Epithelial cell of esophagus (primary cell): ENCODE results near the gene CYB5D1.

Experiments
- DNase-seq: peaks from one replicate; pipeline ENCODE4 v3.0.0; 2010; ENCODE audit warnings: low read depth
- H3K4me3 ChIP-seq: 2 replicates; pipeline ENCODE4 v1.5.1; 2011; ENCODE audit warnings: mild to moderate bottlenecking, low read length, control low read depth
- CTCF ChIP-seq: IDR thresholded peaks from 2 replicates; pipeline ENCODE4 v1.5.1; 2011; ENCODE audit warnings: low read depth, mild to moderate bottlenecking, low read length, control low read depth, inconsistent platforms; ENCODE audit not compliant: insufficient read depth; ENCODE audit errors: missing control alignments

Gene CYB5D1

GRCh38 chr17:7841915-7842379, 15.9 kb upstream of the CYB5D1 start:
- H3K4me3 ChIP-seq, result peak overlapping the region; percentile 87
- TF ChIP-seq CTCF, result no peak
- DNase-seq, result peak; percentile 82

- DNase-seq, result peak; percentile 97
- peak overlapping the region; percentile 87 for H3K4me3 ChIP-seq
- TF ChIP-seq CTCF, result no peak
These were observed 15.2 kb upstream of the CYB5D1 start for GRCh38 chr17:7842380-7843256.

DNA sequence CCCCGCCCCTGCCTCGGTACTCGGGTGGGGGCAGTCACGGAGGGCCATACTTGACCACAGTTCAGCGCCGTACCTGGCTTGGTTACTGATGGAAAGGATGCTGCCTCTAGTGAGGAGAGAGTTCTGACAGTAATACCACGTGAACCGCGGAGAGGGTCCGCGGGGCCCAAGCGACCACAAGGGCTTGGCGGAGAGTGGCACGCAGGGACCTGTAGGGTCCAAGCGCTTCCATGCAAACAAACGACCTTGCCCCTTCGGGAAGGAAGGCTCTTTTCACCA, 14.6 kb upstream of the CYB5D1 start:
- TF ChIP-seq CTCF, result no peak
- no peak for DNase-seq
- peak overlapping the region; percentile 87 for H3K4me3 ChIP-seq

DNA sequence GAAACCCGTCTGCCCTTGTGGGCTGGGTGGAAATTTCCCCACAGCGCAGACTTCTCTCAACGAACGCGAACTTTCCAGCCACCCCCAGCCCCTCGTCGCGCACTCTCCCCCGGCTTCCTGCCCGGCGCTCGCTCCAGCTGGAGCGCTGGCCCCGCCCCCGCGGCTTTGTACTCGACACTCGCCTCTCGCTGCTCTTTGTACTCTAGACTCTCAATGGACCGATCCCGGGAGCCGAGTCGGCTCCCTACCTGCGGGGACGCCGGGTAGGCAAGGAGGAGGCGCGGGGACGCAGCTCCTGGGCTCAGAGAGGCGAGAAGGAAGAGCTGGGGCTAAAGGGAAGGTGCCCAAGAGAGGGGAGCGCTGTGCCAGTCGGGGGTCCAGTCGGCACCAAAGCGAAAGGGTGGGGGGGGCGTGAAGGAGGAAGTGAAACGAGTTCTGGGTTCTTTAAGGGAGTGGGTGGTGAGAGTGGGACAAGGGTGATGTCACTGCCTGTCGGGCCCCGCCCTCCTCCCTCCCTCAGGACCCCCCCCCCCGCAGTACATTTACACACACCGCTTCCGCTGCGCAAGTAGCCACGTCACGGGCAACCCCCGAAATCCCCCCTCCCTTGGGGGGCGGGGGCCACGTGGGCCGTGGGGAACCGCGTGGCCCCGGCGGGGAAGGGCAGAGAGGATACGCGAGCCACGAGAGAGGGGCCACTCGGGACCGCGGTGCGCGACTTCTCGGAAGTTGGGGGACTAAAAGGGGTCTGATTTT, 14.1 kb upstream of the CYB5D1 start:
- peak overlapping the region; percentile 87 for H3K4me3 ChIP-seq
- peak; percentile 88 for DNase-seq
- TF ChIP-seq CTCF, result no peak

GRCh38 chr17:7844292-7845154, 13.3 kb upstream of the CYB5D1 start:
- peak; percentile 96 for DNase-seq
- TF ChIP-seq CTCF, result no peak
- peak overlapping the region; percentile 87 for H3K4me3 ChIP-seq

DNA sequence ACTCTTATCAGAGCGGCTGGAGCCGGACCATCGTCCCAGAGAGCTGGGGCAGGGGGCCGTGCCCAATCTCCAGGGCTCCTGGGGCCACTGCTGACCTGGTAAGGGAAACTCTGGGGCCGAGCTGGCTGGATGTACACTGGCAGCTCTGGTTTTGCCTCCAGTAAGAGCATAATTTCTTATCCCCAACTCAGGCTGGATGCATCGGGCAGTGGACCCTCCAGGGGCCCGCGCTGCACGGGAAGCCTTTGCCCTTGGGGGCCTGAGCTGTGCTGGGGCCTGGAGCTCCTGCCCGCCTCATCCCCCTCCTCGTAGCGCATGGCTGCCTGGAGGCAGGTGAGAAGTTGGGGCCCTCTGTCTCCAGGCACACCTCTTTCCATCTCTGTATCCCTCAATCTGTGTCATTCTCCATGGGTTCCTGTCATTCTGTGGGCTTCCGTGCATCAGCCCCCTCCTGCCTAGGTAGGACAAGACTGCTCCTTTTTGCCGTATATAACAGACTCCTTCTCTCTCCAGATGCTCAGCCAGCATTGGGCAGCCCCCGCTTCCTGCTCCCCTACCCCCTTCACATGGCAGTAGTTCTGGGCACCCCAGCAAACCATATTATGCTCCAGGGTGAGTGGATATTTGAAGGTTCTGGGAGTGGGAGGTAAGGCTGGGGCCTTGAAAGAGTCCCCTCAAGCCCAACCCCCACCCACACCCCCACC, 12.3 kb upstream of the CYB5D1 start:
- peak overlapping the region; percentile 87 for H3K4me3 ChIP-seq
- no peak for TF ChIP-seq CTCF
- no peak for DNase-seq
